Measurements from ENCODE around the gene N4BP2L2.

N4BP2L2 gene

GRCh38 chr13:32403108-32403507 is 135.5 kb downstream of the N4BP2L2 start:
- H3K27me3 Mint-ChIP-seq, result no peaks in the 10 kb centered on the region
- H3K36me3 Mint-ChIP-seq, result peaks cover 19% of the 10 kb centered on the region
- peaks cover under 1% of the 10 kb centered on the region for H3K4me1 Mint-ChIP-seq
- no peak overlapping the region for H3K27ac Mint-ChIP-seq
- H3K9me3 Mint-ChIP-seq, result no peaks in the 10 kb centered on the region
- no peak overlapping the region for H3K4me3 Mint-ChIP-seq

- Mint-ChIP-seq H3K4me1 (peaks cover 3% of the 10 kb centered on the region), H3K4me3 (no peak overlapping the region), H3K9me3 (no peaks in the 10 kb centered on the region), H3K27ac (no peak overlapping the region), H3K36me3 (peaks cover 2% of the 10 kb centered on the region), H3K27me3 (peaks cover 1% of the 10 kb centered on the region)
Observed at GRCh38 chr13:32391101-32391619, 147.4 kb downstream of the N4BP2L2 start.

- no peak overlapping the region for H3K27ac Mint-ChIP-seq
- H3K4me3 Mint-ChIP-seq, result no peak overlapping the region
- peaks cover 3% of the 10 kb centered on the region for H3K4me1 Mint-ChIP-seq
- H3K27me3 Mint-ChIP-seq, result peaks cover 1% of the 10 kb centered on the region
- no peaks in the 10 kb centered on the region for H3K9me3 Mint-ChIP-seq
- H3K36me3 Mint-ChIP-seq, result peaks cover 2% of the 10 kb centered on the region
Observed at GRCh38 chr13:32390484-32390883, 148.1 kb downstream of the N4BP2L2 start.

- Mint-ChIP-seq H3K9me3 (no peaks in the 10 kb centered on the region), H3K4me3 (no peak overlapping the region), H3K27me3 (peaks cover 1% of the 10 kb centered on the region), H3K4me1 (peaks cover 3% of the 10 kb centered on the region), H3K36me3 (peaks cover 2% of the 10 kb centered on the region), H3K27ac (no peak overlapping the region)
Observed at GRCh38 chr13:32390048-32390447, 148.5 kb downstream of the N4BP2L2 start.

- H3K4me3 Mint-ChIP-seq, result no peak overlapping the region
- H3K4me1 Mint-ChIP-seq, result peaks cover 1% of the 10 kb centered on the region
- H3K27me3 Mint-ChIP-seq, result peaks cover under 1% of the 10 kb centered on the region
- no peak overlapping the region for H3K27ac Mint-ChIP-seq
- H3K9me3 Mint-ChIP-seq, result no peaks in the 10 kb centered on the region
- peaks cover 2% of the 10 kb centered on the region for H3K36me3 Mint-ChIP-seq
Observed at GRCh38 chr13:32385410-32385809, 153.2 kb downstream of the N4BP2L2 start.

GRCh38 chr13:32384702-32385101 is 153.9 kb downstream of the N4BP2L2 start:
- Mint-ChIP-seq H3K9me3 (no peaks in the 10 kb centered on the region), H3K4me3 (no peak overlapping the region), H3K36me3 (peaks cover 2% of the 10 kb centered on the region), H3K27me3 (no peaks in the 10 kb centered on the region), H3K27ac (no peak overlapping the region), H3K4me1 (no peaks in the 10 kb centered on the region)

- no peak overlapping the region for H3K27ac Mint-ChIP-seq
- no peaks in the 10 kb centered on the region for H3K9me3 Mint-ChIP-seq
- no peaks in the 10 kb centered on the region for H3K27me3 Mint-ChIP-seq
- peaks cover 2% of the 10 kb centered on the region for H3K36me3 Mint-ChIP-seq
- no peaks in the 10 kb centered on the region for H3K4me1 Mint-ChIP-seq
- no peak overlapping the region for H3K4me3 Mint-ChIP-seq
Observed at GRCh38 chr13:32383836-32384618, 154.6 kb downstream of the N4BP2L2 start.
